HCT116 (cell line): ENCODE data around the gene TAF6. TPM values are rescaled to one million over a fixed set of nuclear protein-coding genes. Genes with fewer than 3 reads are reported as not detected.
A peak's percentile ranks its signal among the peaks of the same experiment; 100 is the strongest.

ENCODE experiments used
- ATAC-seq: fragments of 200-7000 bp; cut with Tn5 transposase; 2 replicates; pipeline ENCODE4 v1.9.1; 2020; ENCODE audit warnings: mild to moderate bottlenecking, moderate library complexity
- BruUV-seq: library from RNA; stranded (reverse); fragments of 400-500 nt; replicated peaks from 2 replicates; lab custom pipeline; 2021; lab: Mats Ljungman, UMichigan
- CTCF ChIA-PET: fragments of 300-600 bp; sonication (Branson Sonifier 250); formaldehyde crosslinking; loops from one replicate; lab custom pipeline; 2021; ENCODE audit warnings: antibody characterized with exemption; lab: Charles Lee
- POLR2A ChIA-PET: fragments of 300-600, 350-600 bp; sonication (Branson Sonifier 250); formaldehyde crosslinking; loops from one replicate; lab custom pipeline; 2021; ENCODE audit warnings: antibody characterized with exemption; lab: Charles Lee
- RAD21 ChIA-PET, 2 experiments: fragments of 300-600 bp; sonication (Branson Sonifier 250); formaldehyde crosslinking; loops; one replicate each; lab custom pipeline; 2023; ENCODE audit warnings: low total read pairs in 2 of 2; ENCODE audit not compliant: uncharacterized antibody in 2 of 2, unreplicated experiment in 2 of 2, low non-redundant PET in 1 of 2; lab: Charles Lee
- DNase-seq: peaks from one replicate; pipeline ENCODE4 v3.0.0-alpha.2; 2010; ENCODE audit warnings: low read depth, low spot score
- H2AFZ ChIP-seq: fragments of 200-600 bp; shearing (Covaris generic), sonication (generic); 2 replicates; pipeline ENCODE4 v1.6.1; 2017; ENCODE audit warnings: low read depth, mixed run types, mixed read lengths, antibody characterized with exemption, low read length; ENCODE audit not compliant: poor library complexity, severe bottlenecking
- H3K27ac ChIP-seq: 2 replicates; pipeline ENCODE4 v1.5.1; 2012; ENCODE audit warnings: low read depth, low read length
- H3K27me3 ChIP-seq: fragments of 200-600 bp; sonication (generic); 2 replicates; pipeline ENCODE4 v1.6.1; 2016; ENCODE audit warnings: mixed run types, low read length, mixed read lengths; ENCODE audit not compliant: insufficient read depth
- H3K36me3 ChIP-seq, 2 experiments: fragments of 200-500 bp in 1 of 2; fragments of 200-600 bp in 1 of 2; sonication (Bioruptor generic) in 1 of 2; sonication (generic) in 1 of 2; 2 replicates each; pipeline versions ENCODE4 v1.5.1 to v1.6.1; 2014 to 2016; ENCODE audit warnings: low read length in 2 of 2, inconsistent platforms in 1 of 2, mixed read lengths in 1 of 2, mixed run types in 1 of 2; ENCODE audit not compliant: insufficient read depth in 2 of 2, control insufficient read depth in 1 of 2
- H3K4me1 ChIP-seq, 2 experiments: fragments of 200-600 bp in 1 of 2; sonication (generic) in 1 of 2; 2 replicates each; pipeline versions ENCODE4 v1.5.1 to v1.6.1; 2012 to 2017; ENCODE audit warnings: low read length in 2 of 2, inconsistent platforms in 1 of 2, mild to moderate bottlenecking in 1 of 2, mixed read lengths in 1 of 2, mixed run types in 1 of 2, moderate library complexity in 1 of 2; ENCODE audit not compliant: insufficient read depth in 2 of 2, control insufficient read depth in 1 of 2
- H3K4me2 ChIP-seq: fragments of 200-600 bp; sonication (generic); 2 replicates; pipeline ENCODE4 v1.6.1; 2017; ENCODE audit warnings: mixed run types, low read length, mixed read lengths
- H3K4me3 ChIP-seq, 2 experiments: fragments of 200-600 bp in 1 of 2; sonication (generic) in 1 of 2; replicated peaks in 1 of 2; 2 replicates each; pipeline ENCODE4 v1.5.1; 2011 to 2016; ENCODE audit warnings: low read length in 2 of 2, control low read depth in 1 of 2, low read depth in 1 of 2, mild to moderate bottlenecking in 1 of 2, mixed read lengths in 1 of 2, mixed run types in 1 of 2
- H3K79me2 ChIP-seq: fragments of 200-600 bp; sonication (generic); 2 replicates; pipeline ENCODE4 v1.6.1; 2017; ENCODE audit warnings: mild to moderate bottlenecking, mixed run types, low read length, moderate library complexity, mixed read lengths; ENCODE audit not compliant: insufficient read depth
- H3K9ac ChIP-seq: fragments of 200-600 bp; sonication (generic); 2 replicates; pipeline ENCODE4 v1.6.1; 2016; ENCODE audit warnings: low read length, mixed read lengths
- H3K9me2 ChIP-seq: fragments of 200-600 bp; sonication (generic), shearing (Covaris generic); 2 replicates; pipeline ENCODE4 v1.6.1; 2017; ENCODE audit warnings: mixed run types, mild to moderate bottlenecking, moderate library complexity; ENCODE audit not compliant: insufficient read depth
- H3K9me3 ChIP-seq, 2 experiments: fragments of 200-500 bp in 1 of 2; fragments of 200-600 bp in 1 of 2; sonication (Bioruptor generic) in 1 of 2; sonication (generic) in 1 of 2; 2 replicates each; pipeline ENCODE4 v1.6.1; 2014 to 2017; ENCODE audit warnings: low read length in 2 of 2, mixed read lengths in 2 of 2, inconsistent platforms in 1 of 2, low read depth in 1 of 2, mild to moderate bottlenecking in 1 of 2, mixed run types in 1 of 2, moderate library complexity in 1 of 2; ENCODE audit not compliant: control insufficient read depth in 1 of 2, insufficient read depth in 1 of 2
- H4K20me1 ChIP-seq: fragments of 200-600 bp; sonication (generic), shearing (Covaris generic); 2 replicates; pipeline ENCODE4 v1.6.1; 2017; ENCODE audit warnings: mixed run types, mild to moderate bottlenecking, moderate library complexity; ENCODE audit not compliant: insufficient read depth
- ATF3 ChIP-seq: IDR thresholded peaks from 2 replicates; pipeline ENCODE4 v1.6.1; 2012
- CEBPB ChIP-seq: IDR thresholded peaks from 2 replicates; pipeline ENCODE4 v1.6.1; 2012; ENCODE audit warnings: low read depth
- CTCF ChIP-seq, 3 experiments: fragments of 200-600 bp in 1 of 3; sonication (generic) in 1 of 3; IDR thresholded peaks in 2 of 3; conservative IDR thresholded peaks in 1 of 3; 2 replicates each; pipeline ENCODE4 v1.5.1; 2012 to 2017; ENCODE audit warnings: low read depth in 2 of 3, low read length in 2 of 3, antibody characterized with exemption in 1 of 3, borderline replicate concordance in 1 of 3, control low read depth in 1 of 3, mild to moderate bottlenecking in 1 of 3, mixed read lengths in 1 of 3, mixed run types in 1 of 3, moderate library complexity in 1 of 3; ENCODE audit not compliant: insufficient read depth in 1 of 3
- EGR1 ChIP-seq: IDR thresholded peaks from 2 replicates; pipeline ENCODE4 v1.6.1; 2012; ENCODE audit warnings: low read depth
- ELF1 ChIP-seq: IDR thresholded peaks from 2 replicates; pipeline ENCODE4 v1.6.1; 2012; ENCODE audit warnings: low read depth, borderline replicate concordance
- EZH2 ChIP-seq: fragments of 200-600 bp; sonication (generic); IDR thresholded peaks from 2 replicates; pipeline ENCODE4 v1.6.1; 2017; ENCODE audit warnings: antibody characterized with exemption, mixed run types
- EZH2phosphoT487 ChIP-seq: fragments of 200-600 bp; IDR thresholded peaks from 2 replicates; pipeline ENCODE4 v1.6.1; 2018; ENCODE audit warnings: antibody characterized with exemption, borderline replicate concordance
- FOSL1 ChIP-seq: IDR thresholded peaks from 2 replicates; pipeline ENCODE4 v1.6.1; 2012; ENCODE audit warnings: low read depth
- JUND ChIP-seq: IDR thresholded peaks from 2 replicates; pipeline ENCODE4 v1.6.1; 2012
- MAX ChIP-seq: IDR thresholded peaks from 2 replicates; pipeline ENCODE4 v1.6.1; 2012
- POLR2A ChIP-seq: IDR thresholded peaks from 2 replicates; pipeline ENCODE4 v1.7.0; 2011; ENCODE audit warnings: borderline replicate concordance; ENCODE audit not compliant: insufficient read depth, insufficient read length; ENCODE audit errors: extremely low read depth
- POLR2AphosphoS5 ChIP-seq: IDR thresholded peaks from 2 replicates; pipeline ENCODE4 v1.6.1; 2011; ENCODE audit warnings: mild to moderate bottlenecking, low read depth, low read length, moderate library complexity
- REST ChIP-seq: IDR thresholded peaks from 2 replicates; pipeline ENCODE4 v1.6.1; 2012; ENCODE audit warnings: low read depth
- SIN3A ChIP-seq: IDR thresholded peaks from 2 replicates; pipeline ENCODE4 v1.6.1; 2012; ENCODE audit warnings: low read depth
- SP1 ChIP-seq: IDR thresholded peaks from 2 replicates; pipeline ENCODE4 v1.6.1; 2012; ENCODE audit warnings: low read depth
- SRF ChIP-seq: IDR thresholded peaks from 2 replicates; pipeline ENCODE4 v1.6.1; 2012; ENCODE audit warnings: low read depth
- TCF7L2 ChIP-seq: IDR thresholded peaks from 2 replicates; pipeline ENCODE4 v1.7.0; 2011; ENCODE audit warnings: borderline replicate concordance, inconsistent platforms; ENCODE audit not compliant: insufficient read depth, insufficient read length; ENCODE audit errors: extremely low read depth
- YY1 ChIP-seq: IDR thresholded peaks from 2 replicates; pipeline ENCODE4 v1.6.1; 2011; ENCODE audit warnings: low read length, low read depth, moderate library complexity, mild to moderate bottlenecking; ENCODE audit not compliant: insufficient replicate concordance; ENCODE audit errors: extremely low read depth
- ZBTB33 ChIP-seq: IDR thresholded peaks from 2 replicates; pipeline ENCODE4 v1.6.1; 2011; ENCODE audit warnings: mild to moderate bottlenecking, low read length, moderate library complexity; ENCODE audit not compliant: insufficient replicate concordance; ENCODE audit errors: extremely low read depth
- ZNF274 ChIP-seq: fragments of 200-500 bp; sonication (Bioruptor generic); IDR thresholded peaks from 2 replicates; pipeline ENCODE4 v1.6.1; 2014; ENCODE audit warnings: mild to moderate bottlenecking, low read depth, low read length, inconsistent platforms
- intact Hi-C: fragments of 100-400 bp; cut with micrococcal nuclease; formaldehyde crosslinking; loops from 2 replicates; pipeline ENCODE4 v1.10.0; 2022
- total RNA-seq: library from RNA; stranded (reverse); gene quantifications from one replicate; pipeline ENCODE4 v1.2.1, GENCODE V29; 2021; ENCODE audit not compliant: unreplicated experiment

The TAF6 gene
- total RNA-seq, 1 experiment from 2014 or later: 67.4 TPM

GRCh38 chr7:100066953-100067352 is 52.2 kb downstream of the TAF6 start:
- Histone ChIP-seq H3K27me3 (no peaks in the 10 kb centered on the region), H3K9me3 (peaks cover 18% of the 10 kb centered on the region in 2 experiments; a peak in 3 of 4 replicates), H3K27ac (no peak overlapping the region), H3K4me1 (no peaks in the 10 kb centered on the region), H3K9me2 (no peaks in the 10 kb centered on the region), H2AFZ (no peak overlapping the region), H3K79me2 (no peaks in the 10 kb centered on the region), H3K4me3 (no peak overlapping the region), H3K4me2 (no peak overlapping the region), H3K9ac (no peak overlapping the region), H4K20me1 (no peaks in the 10 kb centered on the region), H3K36me3 (peaks cover 24 to 30% of the 10 kb centered on the region in 2 experiments)
- TF ChIP-seq POLR2A (no peak), ZNF274 (no peak), MAX (no peak), ATF3 (no peak), SRF (no peak), SP1 (no peak), CEBPB (no peak), ELF1 (no peak), TCF7L2 (no peak), EZH2phosphoT487 (no peak), EGR1 (no peak), JUND (no peak), POLR2AphosphoS5 (no peak), SIN3A (no peak), ZBTB33 (no peak), REST (no peak), CTCF (IDR thresholded peaks at IDR 0.05 in 2 of 3, conservative IDR thresholded peaks at IDR 0.05 in 1 of 3; ENCODE audit: borderline replicate concordance in 1 of 3, insufficient read depth in 1 of 3, low read depth in 2 of 3, low read length in 2 of 3) (no peak), EZH2 (no peak), FOSL1 (no peak), YY1 (no peak)
- CTCF ChIA-PET: no interaction called here
- ATAC-seq (peak; percentile 47; the same call in 1 of the 2 replicates), DNase-seq (no peak)
- POLR2A ChIA-PET: interaction anchor here (1.1 kb wide), 1 partner anchor 14 kb away, joined by 4 read pairs; no protein-coding TSS in a partner anchor
- no TSS peak for BruUV-seq
- RAD21 ChIA-PET: no interaction called here
- intact Hi-C loops: no loop called here
